HepG2 (cell line): ENCODE data around the gene NSMF. TPM values are rescaled to one million over a fixed set of nuclear protein-coding genes. Genes with fewer than 3 reads are reported as not detected.

ENCODE experiments used
- FOXA1 ChIP-seq, 2 experiments: fragments of 450-650 bp in 1 of 2; sonication (generic) in 1 of 2; formaldehyde crosslinking in 1 of 2; IDR thresholded peaks; 2 replicates each; pipeline versions ENCODE4 v1.4.0 to v1.6.1; 2016 to 2020; ENCODE audit warnings: missing genetic modification reagents in 1 of 2
- HOXA5 ChIP-seq: sonication (generic); formaldehyde crosslinking; IDR thresholded peaks from 2 replicates; pipeline ENCODE4 v1.4.0; 2020; ENCODE audit warnings: missing genetic modification reagents
- MAZ ChIP-seq, 2 experiments: sonication (generic) in 1 of 2; formaldehyde crosslinking in 1 of 2; IDR thresholded peaks; 2 replicates each; pipeline versions ENCODE4 v1.5.0 to v1.6.1; 2012 to 2020; ENCODE audit warnings: low read depth in 2 of 2, mild to moderate bottlenecking in 2 of 2, borderline replicate concordance in 1 of 2, improper control_type of control experiment in 1 of 2, low read length in 1 of 2, missing genetic modification reagents in 1 of 2, moderate library complexity in 1 of 2
- NONO ChIP-seq, 2 experiments: fragments of 450-650 bp in 1 of 2; sonication (generic) in 1 of 2; formaldehyde crosslinking in 1 of 2; IDR thresholded peaks in 1 of 2; conservative IDR thresholded peaks in 1 of 2; 2 replicates each; pipeline versions ENCODE4 v1.6.1 to v1.8.0; 2017 to 2022; ENCODE audit warnings: mild to moderate bottlenecking in 1 of 2, missing genetic modification reagents in 1 of 2, moderate library complexity in 1 of 2
- RNF2 ChIP-seq: fragments of 450-650 bp; conservative IDR thresholded peaks from 2 replicates; pipeline ENCODE4 v1.6.1; 2016; ENCODE audit warnings: low read depth
- YEATS4 ChIP-seq: sonication (generic); formaldehyde crosslinking; IDR thresholded peaks from 2 replicates; pipeline ENCODE4 v1.4.0; 2020; ENCODE audit warnings: missing genetic modification reagents, borderline replicate concordance
- ZNF414 ChIP-seq: sonication (generic); formaldehyde crosslinking; IDR thresholded peaks from 2 replicates; pipeline ENCODE4 v1.5.0; 2020; ENCODE audit warnings: missing genetic modification reagents
- ZNF512B ChIP-seq: sonication (generic); formaldehyde crosslinking; IDR thresholded peaks from 2 replicates; pipeline ENCODE4 v1.5.1; 2020; ENCODE audit warnings: missing genetic modification reagents, mild to moderate bottlenecking, borderline replicate concordance
- ZNF547 ChIP-seq: sonication (generic); formaldehyde crosslinking; IDR thresholded peaks from 2 replicates; pipeline ENCODE4 v1.5.1; 2020; ENCODE audit warnings: mild to moderate bottlenecking, missing genetic modification reagents
- polyA plus RNA-seq, 8 experiments: library from polyadenylated mRNA; depleted of rRNA in 3 of 8; stranded (reverse) in 7 of 8; unstranded in 1 of 8; fragments of >200 nt; fragmentation: Illumina TruSeq in 4 of 8; extraction: Trizol in 4 of 8; gene quantifications; 2 replicates each; pipeline versions ENCODE4 v1.2.1 to v1.2.3, GENCODE V29; 2011 to 2016; ENCODE audit warnings: low read depth in 4 of 8, missing spikeins in 1 of 8, mixed read lengths in 1 of 8; ENCODE audit not compliant: insufficient read depth in 1 of 8
- total RNA-seq, 5 experiments: library from RNA; depleted of rRNA; stranded (reverse); fragments of >200 nt; fragmentation: Illumina TruSeq; extraction: Trizol; gene quantifications; 2 replicates each; pipeline ENCODE4 v1.2.3, GENCODE V29; 2016; ENCODE audit warnings: low read depth in 1 of 5
- TF ChIP-seq, protein P1 (sequence below): sonication (generic); formaldehyde crosslinking; IDR thresholded peaks from 2 replicates; pipeline ENCODE4 v1.5.1; 2020; ENCODE audit warnings: mild to moderate bottlenecking, moderate library complexity, missing genetic modification reagents
- TF ChIP-seq, protein P2 (sequence below): sonication (generic); formaldehyde crosslinking; IDR thresholded peaks from 2 replicates; pipeline ENCODE4 v1.5.0; 2020; ENCODE audit warnings: mild to moderate bottlenecking, missing genetic modification reagents, borderline replicate concordance
- TF ChIP-seq, protein P3 (sequence below): IDR thresholded peaks from 2 replicates; pipeline ENCODE4 v1.6.1; 2018; ENCODE audit warnings: missing genetic modification reagents, mild to moderate bottlenecking, missing compliant biosample characterization

The NSMF gene
- total and polyA plus RNA-seq, 2 of the 13 experiments (the other 11 are each of a cell fraction or from before 2014, with no cell fraction given): 44.3 to 183 TPM

DNA sequence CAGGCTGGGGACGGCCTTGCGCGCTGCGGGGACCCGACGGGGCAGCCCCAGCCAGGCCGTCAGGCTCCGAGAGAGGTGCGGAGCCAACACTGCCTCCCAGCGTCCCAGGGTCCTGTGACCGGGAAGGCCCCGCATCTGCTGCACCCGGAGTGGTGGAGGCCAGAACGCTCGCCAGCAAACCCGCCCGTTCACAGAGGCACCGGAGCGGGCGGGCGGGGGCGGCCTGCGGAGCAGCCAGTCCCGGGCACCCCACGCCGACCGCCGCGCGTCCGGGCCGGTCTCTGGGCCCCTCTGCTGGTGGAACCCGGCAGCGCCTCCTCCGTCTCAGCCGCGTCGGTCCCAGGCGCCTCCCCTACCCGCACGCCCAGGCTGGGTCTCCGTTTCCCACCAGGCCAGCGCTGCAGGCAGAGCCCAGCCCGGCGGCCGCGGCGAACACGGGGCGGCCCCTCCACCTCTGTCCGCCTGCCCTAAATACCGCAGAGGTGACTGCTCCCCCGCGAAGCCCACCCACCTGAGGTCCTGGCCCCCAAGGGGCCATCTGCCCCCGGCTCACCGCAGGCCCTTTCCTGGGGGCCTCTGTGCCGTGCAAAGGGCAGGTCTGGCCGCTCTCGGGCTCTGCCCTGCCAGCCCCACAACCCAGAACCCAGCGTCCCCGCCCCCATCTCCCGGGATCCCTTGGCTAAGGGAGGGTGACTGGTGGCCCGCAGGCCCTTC is 52.1 kb downstream of the NSMF start (continued):
- TF ChIP-seq, protein P1, sequence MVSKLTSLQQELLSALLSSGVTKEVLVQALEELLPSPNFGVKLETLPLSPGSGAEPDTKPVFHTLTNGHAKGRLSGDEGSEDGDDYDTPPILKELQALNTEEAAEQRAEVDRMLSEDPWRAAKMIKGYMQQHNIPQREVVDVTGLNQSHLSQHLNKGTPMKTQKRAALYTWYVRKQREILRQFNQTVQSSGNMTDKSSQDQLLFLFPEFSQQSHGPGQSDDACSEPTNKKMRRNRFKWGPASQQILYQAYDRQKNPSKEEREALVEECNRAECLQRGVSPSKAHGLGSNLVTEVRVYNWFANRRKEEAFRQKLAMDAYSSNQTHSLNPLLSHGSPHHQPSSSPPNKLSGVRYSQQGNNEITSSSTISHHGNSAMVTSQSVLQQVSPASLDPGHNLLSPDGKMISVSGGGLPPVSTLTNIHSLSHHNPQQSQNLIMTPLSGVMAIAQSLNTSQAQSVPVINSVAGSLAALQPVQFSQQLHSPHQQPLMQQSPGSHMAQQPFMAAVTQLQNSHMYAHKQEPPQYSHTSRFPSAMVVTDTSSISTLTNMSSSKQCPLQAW (CRISPR knock-in tag): no peak
- TF ChIP-seq, protein P2, sequence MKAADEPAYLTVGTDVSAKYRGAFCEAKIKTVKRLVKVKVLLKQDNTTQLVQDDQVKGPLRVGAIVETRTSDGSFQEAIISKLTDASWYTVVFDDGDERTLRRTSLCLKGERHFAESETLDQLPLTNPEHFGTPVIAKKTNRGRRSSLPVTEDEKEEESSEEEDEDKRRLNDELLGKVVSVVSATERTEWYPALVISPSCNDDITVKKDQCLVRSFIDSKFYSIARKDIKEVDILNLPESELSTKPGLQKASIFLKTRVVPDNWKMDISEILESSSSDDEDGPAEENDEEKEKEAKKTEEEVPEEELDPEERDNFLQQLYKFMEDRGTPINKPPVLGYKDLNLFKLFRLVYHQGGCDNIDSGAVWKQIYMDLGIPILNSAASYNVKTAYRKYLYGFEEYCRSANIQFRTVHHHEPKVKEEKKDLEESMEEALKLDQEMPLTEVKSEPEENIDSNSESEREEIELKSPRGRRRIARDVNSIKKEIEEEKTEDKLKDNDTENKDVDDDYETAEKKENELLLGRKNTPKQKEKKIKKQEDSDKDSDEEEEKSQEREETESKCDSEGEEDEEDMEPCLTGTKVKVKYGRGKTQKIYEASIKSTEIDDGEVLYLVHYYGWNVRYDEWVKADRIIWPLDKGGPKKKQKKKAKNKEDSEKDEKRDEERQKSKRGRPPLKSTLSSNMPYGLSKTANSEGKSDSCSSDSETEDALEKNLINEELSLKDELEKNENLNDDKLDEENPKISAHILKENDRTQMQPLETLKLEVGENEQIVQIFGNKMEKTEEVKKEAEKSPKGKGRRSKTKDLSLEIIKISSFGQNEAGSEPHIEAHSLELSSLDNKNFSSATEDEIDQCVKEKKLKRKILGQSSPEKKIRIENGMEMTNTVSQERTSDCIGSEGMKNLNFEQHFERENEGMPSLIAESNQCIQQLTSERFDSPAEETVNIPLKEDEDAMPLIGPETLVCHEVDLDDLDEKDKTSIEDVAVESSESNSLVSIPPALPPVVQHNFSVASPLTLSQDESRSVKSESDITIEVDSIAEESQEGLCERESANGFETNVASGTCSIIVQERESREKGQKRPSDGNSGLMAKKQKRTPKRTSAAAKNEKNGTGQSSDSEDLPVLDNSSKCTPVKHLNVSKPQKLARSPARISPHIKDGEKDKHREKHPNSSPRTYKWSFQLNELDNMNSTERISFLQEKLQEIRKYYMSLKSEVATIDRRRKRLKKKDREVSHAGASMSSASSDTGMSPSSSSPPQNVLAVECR (CRISPR knock-in tag): peak; percentile 49; the same call in 1 of the 2 replicates
- no peak for TF ChIP-seq FOXA1 (IDR thresholded peaks at IDR 0.05)
- no peak for TF ChIP-seq FOXA1 (CRISPR knock-in tag; IDR thresholded peaks at IDR 0.05)
- no peak for TF ChIP-seq ZNF414
- peak; percentile 31; the same call in 1 of the 2 replicates for TF ChIP-seq YEATS4 (CRISPR knock-in tag)
- no peak for TF ChIP-seq NONO (IDR thresholded peaks at IDR 0.05)
- 0 out of 2 replicates have a peak, but pooled peaks have one; percentile 27 for TF ChIP-seq NONO (CRISPR knock-in tag; conservative IDR thresholded peaks at IDR 0.05)
- TF ChIP-seq ZNF512B (CRISPR knock-in tag): no peak
- TF ChIP-seq ZNF547 (CRISPR knock-in tag): peak; percentile 23; the same call in 1 of the 2 replicates
- peak; percentile 57; the same call in 1 of the 2 replicates for TF ChIP-seq HOXA5 (CRISPR knock-in tag)
- peak; percentile 52; the same call in 1 of the 2 replicates for TF ChIP-seq MAZ (IDR thresholded peaks at IDR 0.05; ENCODE audit: borderline replicate concordance, low read depth, low read length)
- TF ChIP-seq MAZ (CRISPR knock-in tag; IDR thresholded peaks at IDR 0.05; ENCODE audit: low read depth): peak; percentile 79
- TF ChIP-seq, protein P3, sequence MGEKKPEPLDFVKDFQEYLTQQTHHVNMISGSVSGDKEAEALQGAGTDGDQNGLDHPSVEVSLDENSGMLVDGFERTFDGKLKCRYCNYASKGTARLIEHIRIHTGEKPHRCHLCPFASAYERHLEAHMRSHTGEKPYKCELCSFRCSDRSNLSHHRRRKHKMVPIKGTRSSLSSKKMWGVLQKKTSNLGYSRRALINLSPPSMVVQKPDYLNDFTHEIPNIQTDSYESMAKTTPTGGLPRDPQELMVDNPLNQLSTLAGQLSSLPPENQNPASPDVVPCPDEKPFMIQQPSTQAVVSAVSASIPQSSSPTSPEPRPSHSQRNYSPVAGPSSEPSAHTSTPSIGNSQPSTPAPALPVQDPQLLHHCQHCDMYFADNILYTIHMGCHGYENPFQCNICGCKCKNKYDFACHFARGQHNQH (CRISPR knock-in tag): 0 out of 2 replicates have a peak, but pooled peaks have one; percentile 32
- peak; percentile 61; the same call in 1 of the 2 replicates for TF ChIP-seq RNF2
